HG02610 (cell line): Measurements from ENCODE around the gene PAQR8.

Experiments used
- ATAC-seq: cut with Tn5 transposase; IDR thresholded peaks from one replicate; pipeline ENCODE4 v1.9.1; 2021; ENCODE audit warnings: mild to moderate bottlenecking, moderate library complexity; ENCODE audit not compliant: unreplicated experiment

The PAQR8 gene

DNA sequence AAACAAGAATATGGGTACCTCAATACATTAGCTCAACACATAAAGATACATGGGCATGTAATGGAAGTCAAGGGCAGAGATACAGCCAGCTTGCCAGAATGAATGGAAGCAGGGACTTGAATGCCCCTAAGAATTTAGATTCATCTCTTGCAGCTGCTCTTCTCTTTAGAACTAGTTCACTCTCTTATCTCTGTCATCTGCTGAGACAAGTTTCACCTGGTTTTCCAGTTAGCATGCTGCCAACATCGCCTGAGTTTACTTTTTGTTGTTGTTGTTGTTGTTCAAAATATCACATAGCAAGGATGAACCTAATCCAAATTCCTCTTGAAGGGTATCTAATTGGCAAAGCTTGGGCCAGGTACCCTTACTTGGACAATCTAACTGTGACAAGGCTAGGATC, 14.1 kb upstream of the PAQR8 start:
- no peak for ATAC-seq

DNA sequence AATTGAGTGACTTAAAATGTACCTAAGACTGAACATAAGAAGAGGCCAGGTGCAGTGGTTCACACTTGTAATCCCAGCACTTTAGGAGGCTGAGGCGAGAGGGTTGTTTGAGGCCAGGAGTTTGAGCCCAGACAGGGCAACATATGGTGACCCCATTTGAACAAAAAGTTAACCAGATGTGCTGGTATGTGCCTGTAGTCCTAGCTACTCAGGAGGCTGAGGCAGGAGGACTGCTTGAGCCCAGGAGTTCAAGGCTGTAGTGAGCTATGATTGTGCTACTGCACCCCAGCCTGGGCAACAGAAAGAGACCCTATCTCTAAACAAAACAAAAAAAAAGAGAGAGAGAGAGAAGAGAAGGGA, 10.1 kb upstream of the PAQR8 start:
- no peak for ATAC-seq

DNA sequence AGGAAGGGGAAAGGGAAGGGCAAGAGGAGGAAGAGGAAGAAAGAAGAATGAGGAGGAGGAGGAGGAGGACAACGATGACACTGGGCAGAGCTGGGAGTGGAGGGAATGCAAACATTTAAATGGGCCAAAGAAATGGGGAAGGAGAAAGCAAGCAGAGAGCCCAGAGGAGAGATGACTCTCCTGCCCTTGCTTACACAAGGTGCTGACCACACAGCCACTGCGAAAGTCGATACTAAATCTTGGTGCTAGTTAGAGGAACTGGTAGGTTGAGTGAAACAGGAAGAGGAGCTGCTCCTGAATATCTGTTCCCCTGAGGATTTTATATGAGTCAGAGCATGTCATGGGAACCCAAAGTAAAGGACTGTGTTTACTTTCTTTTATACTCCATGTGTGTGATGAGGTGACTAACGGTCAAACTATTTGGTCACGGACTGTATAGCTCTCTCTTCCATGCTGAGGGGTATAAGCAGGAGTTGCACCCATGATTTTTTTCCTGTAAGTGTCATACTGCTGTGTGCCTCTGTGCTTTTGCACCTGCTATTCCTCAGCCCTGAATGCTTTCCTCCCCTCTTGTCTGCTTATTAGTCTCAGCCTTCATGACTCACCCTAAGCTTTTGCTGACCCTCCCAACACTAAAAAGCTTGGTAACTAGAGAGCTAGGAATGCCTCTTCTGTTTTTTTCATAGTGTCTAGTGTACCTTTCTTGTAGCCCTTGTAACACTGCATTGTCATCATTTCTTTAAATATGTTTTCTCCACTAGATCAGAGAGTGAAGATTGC, 9.5 kb upstream of the PAQR8 start:
- ATAC-seq, result peak; percentile 93

DNA sequence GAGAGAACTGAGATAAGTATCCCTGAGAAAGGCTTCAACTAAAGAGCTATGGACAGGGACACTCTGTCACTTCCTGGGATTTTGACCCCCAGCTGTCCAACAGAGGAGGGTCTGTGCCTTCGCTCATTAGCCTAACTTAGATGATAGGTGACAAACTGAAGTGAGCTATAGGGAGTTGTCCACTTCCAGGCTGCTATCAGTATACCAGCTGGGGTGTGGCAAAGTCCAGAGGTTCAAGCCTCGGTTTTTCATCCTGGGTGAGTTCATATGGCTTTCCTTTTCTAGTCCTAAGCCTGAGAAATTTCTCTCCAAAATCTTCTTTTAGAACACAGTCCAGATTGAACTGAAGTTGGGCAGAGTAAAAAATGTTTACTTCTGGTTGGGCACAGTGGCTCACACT, 5.9 kb upstream of the PAQR8 start:
- no peak for ATAC-seq

DNA sequence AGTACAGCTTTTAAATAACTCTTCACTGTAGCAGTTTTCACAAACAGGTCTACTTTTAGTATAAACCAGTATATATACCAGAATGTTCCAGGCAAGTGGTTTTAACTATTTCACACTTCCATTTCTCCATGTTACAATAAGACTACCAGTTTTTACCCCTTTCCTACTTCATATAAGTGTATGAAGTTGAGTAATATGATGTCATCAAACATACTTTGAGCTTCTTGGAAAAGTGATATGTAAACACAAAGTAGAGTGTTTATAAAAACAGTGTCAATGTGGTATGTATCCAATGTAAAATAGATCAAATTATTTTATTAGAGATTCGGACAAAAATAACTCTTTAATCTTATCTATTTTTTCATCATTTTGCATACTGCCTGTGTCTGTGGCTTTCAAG, 2.5 kb upstream of the PAQR8 start:
- no peak for ATAC-seq

DNA sequence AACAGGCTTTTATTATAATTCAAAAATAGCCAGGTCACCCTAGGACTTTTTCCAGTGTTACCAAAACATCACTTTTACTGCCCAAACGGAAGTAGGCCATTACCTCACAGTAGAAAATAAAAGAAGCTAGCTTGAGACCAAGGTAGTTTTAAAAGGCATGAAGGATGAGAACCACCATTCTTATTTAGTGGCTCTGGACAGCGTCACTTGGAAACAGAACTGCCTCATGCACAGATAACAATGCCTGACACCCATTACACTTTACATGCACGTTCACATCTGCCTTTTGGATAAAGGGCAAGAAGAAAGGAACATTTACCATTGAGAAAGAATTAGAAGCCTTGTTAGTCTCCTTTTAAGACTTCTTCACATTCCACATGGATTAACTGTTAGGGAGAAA, 1.9 kb upstream of the PAQR8 start:
- ATAC-seq, result no peak

DNA sequence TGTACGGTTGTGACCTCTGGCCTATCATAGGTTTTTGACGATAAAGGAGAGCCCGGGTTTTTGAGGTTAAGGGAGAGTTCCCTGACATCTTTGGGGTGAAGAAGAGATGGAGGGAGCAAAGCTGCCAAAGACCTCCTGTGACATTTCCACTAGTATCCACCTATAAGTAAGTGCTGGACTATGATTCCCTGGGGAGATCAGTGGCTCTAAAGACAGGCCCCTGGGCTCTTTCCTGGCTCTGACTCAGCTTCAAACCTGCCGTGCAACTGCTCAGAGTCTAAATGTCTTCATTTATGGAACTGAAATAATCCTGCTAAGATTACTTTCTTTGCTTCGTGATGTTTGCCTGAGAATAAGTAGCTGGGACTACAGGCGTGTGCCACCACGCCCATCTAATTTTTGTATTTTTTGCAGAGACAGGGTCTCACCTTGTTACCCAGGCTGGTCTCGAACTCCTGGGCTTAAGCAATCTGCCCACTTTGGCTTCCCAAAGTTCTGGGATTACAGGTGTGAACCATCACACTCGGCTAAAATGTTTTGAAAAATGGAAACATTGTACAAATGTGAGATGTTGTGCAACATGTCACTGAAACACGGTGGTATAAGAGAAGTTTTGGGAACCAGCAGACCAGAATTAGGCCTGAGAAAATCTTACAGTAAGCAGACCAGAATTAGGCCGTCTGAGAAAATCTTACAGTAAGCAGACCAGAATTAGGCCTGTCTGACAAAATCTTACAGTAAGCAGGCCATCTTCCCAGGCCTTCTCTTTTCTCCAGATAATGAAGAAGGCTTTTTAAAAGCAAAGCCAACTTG, 1.1 kb upstream of the PAQR8 start:
- no peak for ATAC-seq

DNA sequence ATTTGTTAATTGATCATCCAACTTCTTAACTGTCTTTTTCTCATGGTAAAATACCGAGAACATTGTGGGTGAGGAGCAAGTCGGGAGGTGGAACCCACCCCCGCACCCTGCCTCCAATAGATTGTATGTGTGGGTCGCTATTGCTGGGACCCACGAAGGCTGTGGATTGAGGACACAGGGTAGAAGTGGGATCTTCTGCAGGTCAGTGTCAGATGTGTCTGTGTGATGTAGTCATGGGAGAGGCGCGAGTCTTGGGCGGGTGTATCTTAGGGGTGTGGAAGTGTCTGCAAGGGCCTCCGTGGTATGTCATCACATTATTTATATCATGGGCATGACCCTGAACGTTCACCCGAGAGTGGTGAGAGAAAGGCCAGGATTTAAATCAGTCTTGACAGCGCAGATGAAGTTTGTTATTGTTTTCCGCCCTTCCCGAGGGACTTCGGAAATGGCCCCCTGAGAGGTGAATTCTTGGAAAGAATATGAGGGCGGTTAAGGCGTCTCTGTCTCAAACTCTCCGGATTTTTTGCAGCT, 472 bp upstream of the PAQR8 start:
- ATAC-seq, result peak; percentile 8

DNA sequence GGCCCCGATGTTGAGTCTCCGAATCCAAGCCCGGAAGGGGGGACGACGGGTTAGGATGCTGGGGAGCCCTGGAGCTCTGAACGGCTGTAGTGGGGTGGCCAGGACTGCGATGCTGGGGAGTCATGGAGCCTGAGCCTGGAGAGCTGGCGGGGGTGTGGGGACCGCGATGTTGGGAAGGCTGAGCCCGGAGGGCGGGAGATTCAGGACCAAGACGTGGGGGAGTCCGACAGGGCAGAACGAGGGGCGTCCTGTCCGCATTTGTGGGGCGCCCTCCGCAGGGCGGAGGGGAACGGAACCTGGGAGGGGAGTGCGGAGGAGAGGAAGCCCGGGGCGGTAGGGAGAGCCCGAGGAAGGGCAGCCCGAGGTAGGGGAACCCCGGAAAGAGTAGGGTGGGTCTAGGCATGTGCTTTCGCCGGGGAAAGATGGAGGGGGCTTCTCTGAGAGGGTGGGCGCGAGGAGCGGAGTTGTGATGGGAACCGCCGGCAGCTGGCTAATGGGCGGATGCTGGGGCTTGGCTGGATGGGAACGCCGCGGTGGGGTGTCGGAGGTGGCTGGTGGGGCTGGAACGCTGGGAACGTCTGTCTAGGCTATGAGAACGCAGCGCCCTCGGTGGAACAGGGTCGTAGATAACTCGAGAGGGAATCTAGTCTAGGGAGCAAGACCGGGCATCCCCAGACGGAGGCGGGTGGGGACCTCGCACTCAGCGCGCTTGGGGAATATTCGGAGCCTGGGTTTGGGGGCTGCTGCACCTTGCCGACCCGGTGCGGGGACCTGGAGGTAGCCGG, 684 bp downstream of the PAQR8 start:
- ATAC-seq, result peak; percentile 45

DNA sequence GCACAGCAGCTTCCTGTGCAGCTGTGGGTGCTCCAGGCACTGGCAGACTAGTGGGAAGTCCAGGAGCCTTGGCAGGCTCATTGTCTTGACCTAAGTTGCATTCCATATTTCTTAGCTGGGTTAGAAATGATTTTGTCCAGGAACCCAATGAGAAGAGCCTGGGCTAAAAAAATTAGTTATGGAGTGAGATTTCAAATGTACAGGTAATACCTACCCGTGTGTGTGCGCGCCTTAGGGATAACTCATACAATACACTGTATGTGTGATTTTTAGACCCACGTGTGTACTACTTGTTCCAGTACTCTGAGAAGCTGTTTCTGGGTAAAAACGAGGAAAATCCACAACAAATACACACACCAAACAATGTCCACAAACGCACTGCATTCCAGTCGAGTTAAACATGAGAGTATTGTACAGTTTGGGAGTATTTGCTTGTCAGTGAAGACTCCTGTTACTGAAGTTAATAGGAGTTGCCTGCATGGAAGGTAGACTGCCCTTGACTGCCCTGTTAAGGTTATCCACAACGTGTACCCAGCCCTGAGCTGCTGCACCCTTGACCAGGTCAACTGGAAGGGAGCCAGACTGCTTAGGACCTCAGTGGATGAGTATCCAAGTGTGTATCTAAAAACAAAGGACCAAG, 1.4 kb downstream of the PAQR8 start:
- no peak for ATAC-seq

DNA sequence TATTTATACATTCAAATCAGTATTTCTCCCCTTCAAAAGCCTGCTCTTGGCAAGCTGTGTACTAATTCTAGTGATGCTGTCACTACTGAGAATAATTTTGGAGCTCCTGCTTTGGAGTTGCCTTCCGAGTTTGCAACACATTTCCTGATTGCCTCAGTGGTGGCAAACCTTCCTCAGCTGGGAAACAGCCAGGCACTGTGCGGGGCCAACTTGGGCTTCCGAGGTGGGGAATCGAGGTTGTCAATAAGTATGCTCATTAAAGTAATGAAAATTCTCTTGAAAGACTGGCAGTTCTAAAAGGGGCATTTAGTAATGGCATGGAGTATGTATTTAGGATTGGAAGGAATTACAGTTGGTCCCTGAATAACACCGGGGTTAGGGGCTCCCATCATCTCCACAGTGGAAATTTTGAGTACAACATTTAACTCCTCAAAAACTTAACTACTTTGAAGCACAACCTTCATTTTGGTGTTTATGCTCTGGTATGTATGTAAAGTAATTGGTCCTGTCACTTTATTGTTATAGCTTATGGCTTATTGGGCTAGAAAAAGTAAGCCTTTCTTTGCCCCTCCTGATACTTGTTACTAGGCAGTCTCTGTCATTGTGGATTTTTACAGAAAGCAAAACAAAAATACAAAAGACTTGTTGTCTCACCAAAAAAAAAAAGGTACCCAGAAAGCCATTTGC, 2.7 kb downstream of the PAQR8 start:
- no peak for ATAC-seq

DNA sequence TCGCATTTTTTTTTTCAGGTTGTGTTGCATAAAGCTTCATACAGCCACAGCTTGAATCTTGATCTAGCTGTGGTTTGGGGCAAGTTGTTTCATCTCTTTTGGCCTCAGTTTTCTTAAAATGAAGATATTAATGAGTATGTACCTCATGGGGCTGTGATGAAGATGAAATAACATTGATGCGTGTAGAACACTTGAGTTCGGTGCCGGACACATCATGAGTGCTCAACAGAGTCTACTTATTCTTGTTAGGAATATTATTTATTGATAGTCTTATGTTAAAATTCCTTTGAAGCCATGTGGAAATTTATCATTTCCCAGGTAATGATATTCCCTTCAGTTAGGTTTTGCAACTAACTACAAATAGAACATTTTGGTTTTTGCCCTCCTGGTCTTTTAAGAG, 3.4 kb downstream of the PAQR8 start:
- no peak for ATAC-seq

DNA sequence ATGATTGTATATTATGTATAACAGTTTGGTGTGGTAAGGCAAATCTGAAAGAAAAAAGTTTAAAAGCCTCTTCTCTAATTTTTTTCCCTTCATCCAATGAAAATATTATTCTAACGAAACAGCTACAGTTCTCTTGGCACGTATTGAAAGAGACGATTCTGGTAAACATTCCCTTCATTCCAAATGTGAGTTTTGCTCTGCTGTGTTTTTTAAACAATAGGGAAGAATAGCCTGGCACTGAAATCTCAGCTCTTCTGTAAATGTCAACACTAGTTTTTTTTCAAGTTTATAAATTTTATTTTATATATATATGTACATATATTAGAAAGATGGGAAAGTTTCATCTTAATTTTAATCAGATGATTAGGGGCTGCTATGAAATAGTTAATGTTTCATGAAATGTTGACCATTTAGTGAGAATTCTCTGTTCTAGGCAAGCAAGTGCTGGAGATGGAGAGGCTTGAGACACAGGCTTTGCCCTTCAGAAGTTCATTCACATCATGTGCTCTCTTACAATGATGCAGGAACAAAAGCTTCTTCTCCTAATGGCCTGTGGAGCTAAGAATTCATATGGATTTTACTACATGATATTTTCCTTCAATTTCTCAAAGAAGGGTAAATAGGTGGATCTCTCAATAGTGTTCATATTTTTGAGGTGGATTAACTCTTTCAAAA, 4.1 kb downstream of the PAQR8 start:
- no peak for ATAC-seq

DNA sequence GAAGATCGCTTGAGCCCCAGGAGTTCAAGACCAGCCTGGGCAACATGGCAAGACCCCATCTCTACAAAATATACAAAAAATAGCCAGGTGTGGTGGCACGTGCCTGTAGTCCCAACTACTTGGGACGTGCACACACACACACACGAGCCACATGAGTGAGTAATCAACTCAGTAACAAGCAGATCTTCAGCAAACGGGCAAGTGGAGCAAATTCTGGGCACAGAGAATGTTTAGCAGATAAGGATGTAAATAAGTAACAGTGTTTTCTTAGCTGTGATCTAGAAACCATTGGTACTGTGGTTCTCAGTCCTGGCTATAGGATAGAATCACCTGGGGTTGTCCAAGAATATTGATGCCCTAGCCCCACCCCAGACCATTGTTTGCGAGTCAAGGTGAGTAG, 6.1 kb downstream of the PAQR8 start:
- no peak for ATAC-seq

DNA sequence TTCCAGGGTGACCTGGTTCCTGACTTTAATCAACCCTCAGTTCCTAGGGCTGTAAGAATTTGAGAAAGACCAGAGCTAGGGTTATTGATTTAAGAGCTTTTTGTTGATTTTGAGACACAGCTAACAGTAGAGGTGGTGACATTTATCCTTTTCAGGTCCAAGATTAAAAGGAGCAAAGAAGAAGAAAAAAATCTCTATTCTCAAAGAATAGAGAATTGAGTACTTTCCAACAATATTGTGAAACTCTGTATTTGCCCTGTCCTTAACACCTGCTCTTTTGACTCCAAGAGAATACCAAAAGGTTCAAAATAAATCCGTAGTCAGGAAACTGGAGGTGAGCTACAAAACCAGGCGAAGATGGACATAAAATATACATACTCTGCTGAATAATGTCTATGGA, 7.3 kb downstream of the PAQR8 start:
- ATAC-seq, result no peak

DNA sequence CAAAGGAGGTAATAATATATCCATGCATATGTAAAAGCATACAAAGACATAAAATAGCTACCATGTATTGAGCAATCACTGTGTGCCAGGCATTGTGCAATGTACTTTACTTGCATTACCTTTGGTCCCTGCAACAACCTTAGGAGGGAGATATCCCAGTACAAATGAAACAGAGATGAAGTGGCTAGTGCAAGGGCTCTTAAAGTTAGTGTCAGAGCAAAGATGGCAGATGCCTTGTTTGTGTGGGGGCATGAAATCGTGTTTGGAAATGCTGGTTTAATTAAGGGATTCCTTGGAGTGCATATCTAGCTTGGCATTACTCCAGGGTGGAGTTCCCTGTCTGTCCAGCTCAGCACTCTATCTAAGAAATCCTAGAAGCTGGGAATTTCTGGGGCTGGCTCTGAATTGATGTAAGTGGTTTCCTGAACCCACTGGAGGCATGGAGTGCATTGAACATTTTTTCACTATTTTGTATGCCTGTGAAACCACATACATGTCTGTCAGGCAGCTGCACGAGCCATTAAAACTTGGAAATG, 9.8 kb downstream of the PAQR8 start:
- ATAC-seq, result no peak

DNA sequence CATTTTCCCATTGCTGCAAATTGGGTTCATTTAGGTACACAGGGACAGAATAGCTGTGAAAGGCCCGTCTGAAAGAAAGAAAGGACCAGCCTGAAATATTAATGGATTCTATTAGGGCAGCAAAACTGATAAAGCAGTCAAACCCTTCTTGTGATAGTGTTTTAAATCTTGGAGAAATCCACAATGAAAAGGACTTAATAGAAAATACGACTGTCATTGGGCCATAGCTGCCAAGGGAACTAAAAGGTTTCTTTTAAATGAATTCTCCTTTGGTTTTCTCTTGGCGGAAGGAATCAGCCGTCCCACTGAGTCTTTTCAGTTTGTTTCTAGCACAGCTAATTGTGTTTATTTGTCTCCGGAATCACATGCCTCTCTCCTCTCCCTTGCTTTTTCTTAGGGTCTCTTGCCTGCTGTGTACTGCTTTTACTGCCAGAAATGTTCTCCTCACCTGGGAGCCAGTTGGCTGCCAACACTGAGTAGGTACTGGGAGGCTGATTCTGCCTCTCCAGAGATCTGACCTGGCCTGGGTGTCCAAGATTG, 11.3 kb downstream of the PAQR8 start:
- no peak for ATAC-seq

DNA sequence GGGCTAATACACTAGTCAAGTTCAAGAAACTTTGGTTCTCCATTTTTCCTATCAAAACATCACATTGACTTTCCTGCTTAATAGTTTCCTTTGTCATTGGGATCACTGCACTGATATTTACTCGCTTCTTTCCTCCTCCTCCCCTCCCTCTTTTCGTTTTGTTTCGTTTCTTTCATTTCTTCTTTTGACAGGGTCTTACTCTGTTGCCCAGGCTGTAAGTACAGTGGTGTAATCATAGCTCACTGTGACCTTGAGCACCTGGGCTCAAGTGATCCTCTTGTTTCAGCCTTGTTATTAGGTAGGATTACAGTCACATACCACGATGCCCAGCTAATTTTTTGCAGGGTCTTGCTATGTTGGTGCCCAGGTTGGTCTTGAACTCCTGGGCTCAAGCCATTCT, 12.3 kb downstream of the PAQR8 start:
- ATAC-seq, result no peak
